ENCODE data around the gene LPCAT1.

The LPCAT1 gene

DNA sequence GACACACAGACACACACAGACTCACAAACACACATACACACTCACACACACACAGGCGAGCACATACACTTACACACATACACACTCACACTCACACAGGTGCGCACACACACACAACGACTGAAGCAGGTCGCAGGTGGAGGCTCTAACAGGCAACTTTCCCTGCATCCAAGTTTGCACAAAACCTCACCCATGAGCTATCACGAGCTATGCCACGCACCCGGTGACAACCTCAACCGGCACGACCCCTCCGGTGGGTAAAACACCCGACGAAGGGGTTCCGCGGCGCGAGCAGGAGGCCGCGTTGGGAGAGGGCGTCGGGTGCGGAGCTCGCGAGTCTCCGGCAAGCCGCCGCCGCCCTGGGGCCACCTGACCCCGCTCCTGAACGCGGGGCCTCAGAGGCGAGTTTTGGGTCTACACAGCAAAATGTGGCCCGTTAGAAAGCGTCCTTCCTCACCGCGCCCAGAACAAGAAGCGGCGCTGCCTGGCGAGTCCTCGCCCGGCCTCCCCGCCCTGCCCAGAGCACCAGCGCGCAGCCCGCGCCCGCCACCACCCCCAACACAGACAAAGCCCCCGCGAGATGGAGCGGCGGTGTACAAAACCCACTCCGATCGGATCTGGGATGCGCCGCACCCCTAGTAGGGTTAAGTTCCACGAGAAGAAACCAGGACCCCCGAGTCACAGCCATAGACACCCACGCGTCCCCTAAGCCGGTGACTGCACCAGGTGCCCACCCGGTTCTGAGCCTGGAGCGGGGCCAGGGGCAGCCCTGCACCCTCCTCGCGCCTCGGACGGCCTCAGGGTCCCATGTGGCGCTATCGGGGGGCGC, 79.2 kb downstream of the LPCAT1 start:
- no peak for DNase-seq (ENCODE audit: low read depth in 2 of 2)

DNA sequence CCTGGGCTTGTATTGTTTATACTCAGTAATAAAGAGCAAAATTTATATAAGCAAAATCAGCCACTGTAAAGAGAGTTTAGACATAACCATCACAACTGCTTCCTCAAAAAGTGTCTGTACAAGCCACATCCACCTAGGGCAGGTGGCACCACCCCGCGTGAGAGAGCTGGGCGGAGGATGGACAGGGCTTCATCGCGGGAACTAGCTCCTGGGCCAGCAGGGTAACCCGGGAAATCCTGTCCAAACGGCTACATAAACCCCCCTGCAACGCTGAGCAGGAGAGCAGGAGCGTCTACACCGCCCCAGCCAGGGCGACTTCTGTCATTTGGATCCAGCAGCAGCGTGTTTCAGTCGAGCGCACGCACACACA, 79.8 kb downstream of the LPCAT1 start:
- DNase-seq (ENCODE audit: low read depth in 2 of 2): no peak

DNA sequence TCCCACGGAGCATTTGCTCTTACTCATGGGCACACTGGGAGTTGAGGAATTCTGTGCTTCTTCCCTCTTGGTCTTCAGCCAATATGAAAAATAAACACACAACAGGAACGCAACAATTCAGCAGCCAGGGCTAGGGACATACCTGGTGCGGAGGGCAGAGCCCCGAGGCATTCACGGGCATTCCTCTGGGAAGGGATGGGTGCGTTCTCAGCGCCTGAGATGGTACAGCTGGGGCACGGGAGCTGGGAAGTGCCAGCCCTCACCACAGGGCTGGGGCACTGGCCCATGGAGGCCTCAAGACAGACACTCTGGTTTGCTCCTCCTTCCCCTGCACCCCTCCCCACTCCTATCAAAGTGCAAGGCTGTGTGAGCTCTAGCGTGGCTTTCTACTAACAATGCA, 80.6 kb downstream of the LPCAT1 start:
- no peak for DNase-seq (ENCODE audit: low read depth in 2 of 2)

DNA sequence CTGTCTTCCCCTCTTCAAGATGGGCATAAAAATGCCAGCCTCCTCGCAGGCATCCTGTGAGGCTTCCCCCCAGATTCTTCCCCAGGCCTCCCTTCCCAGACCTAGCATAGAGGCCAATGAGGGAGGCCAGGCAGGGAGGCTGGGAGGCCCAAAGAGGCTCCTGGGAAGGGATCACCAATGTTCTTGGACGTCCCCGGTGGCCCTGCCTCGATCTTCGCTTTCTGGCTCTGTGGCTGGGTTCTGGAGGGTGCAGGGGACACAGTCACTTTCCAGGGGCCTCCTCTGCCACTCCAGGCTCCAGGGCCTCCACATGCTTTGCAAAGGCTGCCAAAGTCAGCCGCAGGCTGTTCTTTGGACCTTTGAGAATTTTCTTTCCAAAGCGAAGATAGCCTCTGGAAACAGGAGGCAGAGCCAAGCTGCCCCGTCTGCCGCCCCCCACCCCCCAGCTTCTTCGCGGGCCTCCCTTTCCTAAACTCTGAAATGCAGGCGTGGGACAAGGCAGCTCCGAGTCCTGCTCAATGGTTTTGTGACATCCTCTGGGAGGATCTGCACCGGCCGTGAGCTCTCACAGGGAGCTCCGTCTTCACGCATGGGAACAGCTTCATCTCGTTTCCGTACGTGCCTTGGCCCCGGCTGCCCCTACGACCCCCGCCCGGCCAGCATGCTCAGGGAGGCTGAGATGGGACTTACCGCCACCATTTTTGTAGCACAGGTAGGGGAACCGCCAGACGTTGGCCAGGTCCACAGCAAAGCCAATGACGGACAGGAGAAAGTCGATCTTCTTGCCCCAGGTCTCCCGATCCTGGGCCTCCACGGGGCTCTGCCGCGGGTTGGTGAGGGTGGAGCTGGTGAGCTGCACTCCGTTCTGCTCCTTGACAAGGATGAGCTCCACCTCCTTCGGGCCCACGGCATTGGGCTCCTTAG, 81.3 kb downstream of the LPCAT1 start:
- no peak for DNase-seq (ENCODE audit: low read depth in 2 of 2)

DNA sequence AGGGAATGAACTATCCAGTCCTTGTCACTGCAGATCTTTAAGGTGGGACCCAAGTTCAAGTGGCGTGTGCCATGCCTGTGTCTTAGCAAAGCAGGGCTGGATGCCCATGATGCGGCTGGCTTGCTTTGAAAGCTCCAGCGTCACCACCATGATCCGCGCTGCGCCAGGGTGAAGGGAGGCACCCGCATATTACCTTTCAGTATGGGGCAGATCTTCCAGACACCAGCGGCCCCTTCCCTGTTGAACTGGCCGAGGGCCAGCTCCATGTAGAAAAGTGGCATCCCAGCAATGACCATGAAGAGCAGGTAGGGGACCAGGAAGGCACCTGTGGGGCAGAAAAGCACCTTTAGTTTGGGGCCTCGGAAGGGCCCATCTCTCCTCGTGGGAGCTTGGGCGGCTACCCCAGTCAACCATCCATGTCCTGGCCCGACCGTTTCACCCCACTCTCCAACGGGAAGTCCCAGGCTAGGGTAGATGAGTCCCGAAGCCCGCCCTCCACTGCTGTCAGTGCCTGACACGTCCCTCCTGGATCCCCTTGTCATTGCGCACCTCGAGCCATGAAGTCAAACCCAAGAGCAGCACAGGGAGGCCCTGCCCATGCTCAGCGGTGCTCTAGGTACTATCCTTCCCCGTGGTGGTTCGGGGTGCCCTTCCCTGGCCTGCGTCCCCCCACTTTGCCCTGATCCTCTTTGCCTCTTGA, 82.4 kb downstream of the LPCAT1 start:
- DNase-seq (ENCODE audit: low read depth in 2 of 2): no peak

DNA sequence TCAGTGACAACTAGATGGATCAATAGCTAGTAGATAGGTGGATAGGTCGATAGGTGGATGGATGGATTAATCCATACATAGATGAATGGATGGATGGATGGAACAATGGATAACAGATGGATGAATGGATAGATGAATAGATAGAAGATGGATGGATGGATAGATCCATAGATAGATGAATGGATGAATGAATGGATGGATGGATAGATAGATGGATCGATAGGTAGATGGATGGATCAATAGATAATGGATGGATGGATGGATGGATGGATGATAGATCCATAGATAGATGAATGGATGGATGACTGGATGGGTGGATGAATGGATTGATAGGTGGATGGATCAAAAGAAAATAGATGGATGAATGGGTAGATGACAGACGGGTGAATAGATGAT, 83.7 kb downstream of the LPCAT1 start:
- no peak for DNase-seq (ENCODE audit: low read depth in 2 of 2)

DNA sequence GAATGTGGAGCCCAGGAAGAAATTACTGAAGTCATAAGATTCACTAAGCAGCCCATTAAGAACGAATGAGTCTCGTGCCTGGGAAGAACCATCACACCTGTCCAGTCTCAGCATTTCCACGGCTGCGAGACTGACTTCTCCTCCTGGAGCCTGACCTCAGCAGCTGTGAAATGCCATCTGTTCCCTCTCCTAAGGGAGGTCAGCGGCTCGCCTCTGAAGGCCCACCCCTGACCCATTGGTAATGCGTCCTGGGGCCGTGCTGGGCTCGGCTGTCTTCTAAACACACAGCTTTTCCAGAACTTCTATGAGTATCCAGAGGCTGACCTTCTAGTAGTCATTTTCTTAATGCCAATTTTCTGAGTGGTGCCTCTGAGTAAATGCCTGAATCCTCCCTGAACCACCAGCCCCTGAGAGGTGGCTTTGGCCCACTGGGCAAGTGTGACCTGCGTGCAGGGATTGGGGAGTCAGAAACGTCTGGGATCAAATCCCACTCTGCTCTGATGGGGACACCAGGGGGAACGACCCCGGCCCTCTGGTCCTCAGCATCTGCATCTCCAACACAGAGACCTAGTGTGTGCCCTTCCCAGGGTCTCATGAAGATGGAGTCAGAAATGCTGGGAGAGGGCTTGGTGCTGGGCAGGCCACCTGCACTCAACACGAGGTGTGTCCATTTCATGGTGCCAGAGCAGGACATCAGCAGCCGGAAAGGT, 84.2 kb downstream of the LPCAT1 start:
- DNase-seq (ENCODE audit: low read depth in 2 of 2): no peak

DNA sequence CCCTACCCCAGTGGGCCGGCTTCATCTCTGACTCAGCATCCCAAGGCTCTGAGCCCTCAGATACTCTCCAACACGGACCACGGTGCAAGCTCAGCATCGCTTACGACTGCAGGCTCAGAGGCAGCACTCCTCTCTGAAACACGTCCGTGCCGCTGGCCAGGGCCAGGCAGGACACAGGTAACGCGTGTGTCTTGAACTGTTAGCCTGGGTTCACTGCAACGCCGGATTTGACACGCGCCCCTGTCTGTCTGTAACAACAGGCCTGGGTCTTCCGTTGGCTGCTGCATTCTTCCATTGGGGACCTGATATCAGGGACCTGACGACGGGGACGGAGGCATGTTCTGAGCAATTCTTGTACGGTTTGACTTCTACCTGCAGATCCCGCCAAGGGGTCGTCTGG, 84.9 kb downstream of the LPCAT1 start:
- no peak for DNase-seq (ENCODE audit: low read depth in 2 of 2)

DNA sequence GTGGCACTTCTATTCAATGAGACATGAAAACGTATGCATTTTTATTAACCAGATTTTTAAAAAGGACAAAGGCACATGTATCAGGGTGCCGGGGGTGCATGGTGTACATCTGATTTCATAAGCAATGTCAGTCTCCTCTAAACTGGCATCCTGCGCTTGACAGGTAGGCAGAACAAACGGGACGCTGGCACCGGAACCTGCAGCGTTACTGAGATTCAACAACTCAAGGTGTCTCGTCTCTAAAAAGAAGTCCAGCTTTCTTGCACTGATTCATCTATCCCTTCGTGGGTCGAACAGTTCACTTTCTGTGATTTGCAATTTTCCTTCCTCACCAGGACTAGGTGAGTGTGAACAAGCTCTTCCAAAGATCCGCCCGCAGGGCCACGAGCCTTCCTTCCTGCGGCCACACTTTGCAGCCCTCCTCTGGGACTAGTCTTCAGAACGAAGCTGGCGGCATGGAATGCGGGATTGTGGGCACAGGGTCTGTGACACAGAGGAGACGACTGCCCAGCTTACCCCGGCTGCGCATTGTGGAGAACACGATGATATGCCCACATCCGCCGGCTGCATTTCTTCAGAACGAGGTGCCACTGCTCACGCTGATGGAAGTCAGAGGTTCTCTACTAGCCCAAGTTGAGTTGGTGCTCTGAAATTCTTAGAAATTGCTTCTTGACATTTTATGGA, 85.7 kb downstream of the LPCAT1 start:
- no peak for DNase-seq (ENCODE audit: low read depth in 2 of 2)

DNA sequence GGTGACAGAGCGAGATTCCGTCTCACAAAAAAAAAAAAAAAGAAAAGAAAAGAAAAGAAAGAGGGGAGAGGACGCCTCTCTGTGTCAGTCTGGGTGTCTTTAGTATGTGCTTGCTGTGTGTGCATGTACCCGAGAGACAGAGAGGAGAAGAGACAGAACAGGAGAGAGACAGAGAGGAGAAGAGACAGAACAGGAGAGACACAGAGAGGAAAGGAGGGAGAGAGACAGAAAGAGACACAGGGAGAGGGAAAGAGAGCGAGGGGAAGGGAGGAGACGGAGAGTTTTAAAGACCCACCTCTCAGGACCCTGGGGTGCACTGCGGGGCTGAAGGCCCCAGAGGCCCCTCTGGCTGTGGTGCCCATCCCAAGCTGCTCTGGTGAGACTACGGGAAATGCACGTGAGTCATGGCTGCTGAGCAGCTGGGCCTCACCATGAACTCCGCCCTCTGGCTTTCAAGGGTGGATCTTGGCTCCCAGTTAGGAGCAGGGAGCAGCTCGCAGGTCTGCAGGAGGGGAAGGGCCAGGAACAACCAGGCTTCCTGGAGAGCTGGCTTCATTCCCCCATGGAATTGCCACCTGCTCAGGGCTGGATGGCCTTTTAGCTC, 86.4 kb downstream of the LPCAT1 start:
- no peak for DNase-seq (ENCODE audit: low read depth in 2 of 2)

DNA sequence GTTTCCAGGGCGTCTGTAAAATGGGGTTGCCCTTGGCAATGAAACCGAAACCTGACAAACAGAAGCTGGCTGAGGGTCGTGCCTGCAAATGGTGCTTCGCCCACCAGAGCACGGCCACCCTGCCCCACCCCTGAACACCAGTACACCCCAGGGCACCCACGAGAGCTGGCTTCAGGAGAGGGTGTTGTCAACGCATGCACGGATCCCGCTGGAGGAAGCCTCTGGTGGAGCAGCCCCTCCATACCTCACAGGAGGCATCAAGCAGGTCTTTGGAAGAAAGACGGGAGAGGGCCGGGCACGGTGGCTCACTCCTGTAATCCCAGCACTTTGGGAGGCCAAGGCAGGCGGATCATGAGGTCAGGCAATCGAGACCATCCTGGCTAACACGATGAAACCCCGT, 87.1 kb downstream of the LPCAT1 start:
- no peak for DNase-seq (ENCODE audit: low read depth in 2 of 2)

DNA sequence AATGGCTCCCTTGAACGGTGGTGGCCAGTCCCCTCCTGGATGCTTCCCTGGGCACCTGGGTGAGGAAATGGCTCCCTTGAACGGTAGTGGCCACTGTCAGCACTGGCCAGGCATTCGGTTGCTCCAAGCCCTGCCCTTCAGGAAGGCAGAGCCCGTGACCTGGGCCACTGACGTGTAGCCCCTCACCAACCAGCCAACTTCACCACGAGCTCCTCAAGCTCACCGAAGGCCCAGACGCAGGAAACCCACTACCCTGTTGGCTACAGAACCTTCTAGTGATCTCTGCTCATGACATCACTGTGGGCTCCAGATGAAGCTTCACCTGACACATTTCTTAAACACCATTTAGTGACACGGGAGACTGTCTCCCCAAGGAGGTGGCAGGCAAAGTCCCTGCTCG, 87.7 kb downstream of the LPCAT1 start:
- no peak for DNase-seq (ENCODE audit: low read depth in 2 of 2)

DNA sequence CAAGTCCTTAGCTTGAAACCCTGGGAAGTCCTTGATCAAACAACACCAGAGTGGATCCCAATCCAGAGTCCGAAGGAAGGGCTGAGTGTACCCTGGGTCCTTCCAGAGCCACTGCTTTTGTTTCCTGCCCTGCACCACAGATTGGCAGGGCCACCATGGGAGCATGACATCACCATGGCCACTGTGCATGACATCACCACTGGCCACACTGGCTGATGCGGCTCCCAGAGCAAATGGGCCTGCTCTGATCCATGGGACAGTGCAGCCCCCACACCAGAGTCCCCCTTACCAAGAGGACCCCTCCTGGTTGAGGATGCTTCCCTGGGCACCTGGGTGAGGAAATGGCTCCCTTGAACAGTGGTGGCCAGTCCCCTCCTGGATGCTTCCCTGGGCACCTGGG, 88.4 kb downstream of the LPCAT1 start:
- no peak for DNase-seq (ENCODE audit: low read depth in 2 of 2)

DNA sequence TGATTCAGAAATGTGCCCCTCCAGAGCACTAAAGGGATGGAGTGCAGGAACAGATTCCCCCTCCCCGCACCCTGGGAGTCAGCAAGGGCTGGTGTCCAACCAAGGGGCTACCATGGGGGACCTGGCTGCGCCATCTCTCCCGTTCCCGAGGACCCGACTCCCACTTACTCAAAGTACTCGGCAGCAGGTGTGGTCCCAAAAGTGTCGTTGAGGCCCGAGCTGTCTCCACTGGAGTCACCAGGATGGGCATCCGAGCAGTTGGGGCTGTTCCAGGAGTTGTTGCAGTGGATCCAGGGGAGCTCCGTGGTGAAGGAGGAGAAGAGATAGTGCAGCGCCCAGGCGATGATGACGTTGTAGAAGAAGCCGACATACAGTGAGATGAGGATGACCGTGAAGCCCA, 91.5 kb downstream of the LPCAT1 start:
- DNase-seq (ENCODE audit: low read depth in 2 of 2): no peak

DNA sequence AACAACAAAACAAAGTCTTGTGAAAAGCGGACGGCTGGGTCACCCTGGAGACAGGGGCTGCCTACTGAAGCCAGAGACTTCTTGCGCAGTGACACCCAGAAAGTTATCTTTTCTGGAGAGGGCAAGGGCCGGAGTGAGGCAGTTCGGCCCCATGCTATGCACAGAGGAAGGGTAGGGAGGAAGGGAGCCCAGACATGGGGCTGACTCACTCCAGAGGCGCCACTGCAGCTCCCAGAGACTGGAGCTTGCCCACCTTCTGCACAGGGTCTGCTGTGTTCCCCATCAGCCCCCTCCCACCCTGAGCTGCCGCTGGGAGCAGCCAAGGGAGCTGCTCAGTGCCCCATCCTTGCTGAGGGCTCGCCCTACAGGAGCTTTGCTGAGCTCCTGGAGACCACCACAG, 91.9 kb downstream of the LPCAT1 start:
- no peak for DNase-seq (ENCODE audit: low read depth in 2 of 2)

DNA sequence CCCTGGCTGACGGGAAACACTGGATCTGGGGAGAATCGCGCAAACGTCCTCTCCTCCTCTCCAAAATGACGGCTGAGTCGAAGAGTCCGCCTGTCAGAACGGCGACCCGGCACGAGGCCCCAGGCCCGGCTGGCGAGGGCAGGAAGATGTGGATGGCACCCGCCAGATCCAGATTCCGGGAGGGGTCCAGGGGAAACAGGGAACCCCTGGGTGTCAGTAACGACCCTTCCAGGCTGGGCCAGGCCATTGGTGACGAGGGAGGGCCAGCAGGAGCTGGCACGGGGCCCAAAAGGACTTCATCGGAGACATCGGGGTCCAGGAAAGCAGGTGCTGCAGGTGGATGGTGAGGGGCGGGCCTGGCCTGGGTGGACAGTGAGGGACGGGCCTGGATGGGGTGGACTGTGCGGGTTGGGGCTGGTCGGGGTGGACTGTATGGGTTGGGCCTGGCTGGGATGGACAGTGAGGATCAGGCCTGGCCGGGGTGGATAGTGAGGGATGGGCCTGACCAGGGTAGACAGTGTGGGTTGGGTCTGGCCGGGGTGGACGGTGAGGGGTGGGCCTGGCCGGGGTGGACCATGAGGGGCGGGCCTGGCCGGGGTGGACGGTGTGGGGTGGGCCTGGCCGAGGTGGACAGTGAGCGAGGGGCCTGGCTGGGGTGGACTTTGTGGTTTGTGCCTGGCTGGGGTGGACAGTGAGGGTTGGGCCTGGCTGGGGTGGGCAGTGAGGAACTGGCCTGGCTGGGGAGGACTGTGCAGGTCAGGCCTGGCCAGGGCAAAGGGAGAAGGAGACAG, 92.5 kb downstream of the LPCAT1 start:
- DNase-seq (ENCODE audit: low read depth in 2 of 2): no peak

DNA sequence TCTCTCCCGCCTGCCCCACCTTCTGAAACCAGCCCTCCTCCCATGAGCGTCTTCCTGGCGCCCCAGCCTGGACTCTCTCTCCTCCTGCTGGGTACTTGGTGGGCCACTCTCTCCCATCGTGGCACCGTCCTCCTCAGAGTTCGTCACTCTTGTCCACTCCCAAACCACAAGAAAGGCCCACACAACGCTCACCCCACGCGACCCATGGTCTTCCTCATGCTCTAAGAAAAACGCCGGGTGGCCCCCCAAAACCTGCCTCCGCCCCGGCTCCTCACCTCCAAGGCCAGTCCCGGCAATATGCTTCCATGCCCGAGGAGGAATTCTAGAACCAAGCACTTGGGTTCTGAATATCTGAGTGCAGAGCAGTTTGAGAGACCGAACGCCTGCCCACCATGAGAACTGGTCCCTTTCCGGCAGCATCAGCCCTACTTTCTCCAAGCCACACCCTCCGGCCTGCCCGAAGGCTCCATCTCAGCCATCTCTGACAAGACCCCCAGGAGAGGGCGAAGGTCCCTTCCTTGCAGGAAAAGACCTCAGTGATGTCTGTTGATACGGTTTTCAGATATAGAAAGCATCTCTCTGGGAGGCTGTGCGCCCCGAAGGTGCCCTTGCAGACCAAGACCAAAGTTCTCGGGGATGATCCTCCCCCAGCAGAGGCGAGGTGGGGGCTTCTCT, 93.5 kb downstream of the LPCAT1 start:
- DNase-seq (ENCODE audit: low read depth in 2 of 2): no peak

DNA sequence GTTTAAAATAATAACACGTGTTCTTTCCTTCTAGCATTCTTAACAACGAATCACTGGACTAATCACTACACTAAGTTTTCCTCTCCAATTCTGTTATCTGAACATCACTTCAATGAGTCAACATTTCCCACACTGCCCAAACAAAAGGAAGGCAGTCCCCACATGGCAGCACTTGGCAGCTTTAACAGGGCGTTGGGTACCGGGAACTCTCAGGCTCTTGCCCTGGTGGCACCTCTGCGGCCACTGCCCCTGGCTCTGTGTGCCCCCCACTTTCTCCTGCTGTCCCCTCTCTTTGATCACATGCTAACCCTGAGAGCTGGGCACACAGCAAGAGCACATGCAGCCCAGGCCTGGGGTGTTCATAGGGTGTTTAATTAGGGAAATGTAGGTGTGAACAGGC, 94.3 kb downstream of the LPCAT1 start:
- no peak for DNase-seq (ENCODE audit: low read depth in 2 of 2)

DNA sequence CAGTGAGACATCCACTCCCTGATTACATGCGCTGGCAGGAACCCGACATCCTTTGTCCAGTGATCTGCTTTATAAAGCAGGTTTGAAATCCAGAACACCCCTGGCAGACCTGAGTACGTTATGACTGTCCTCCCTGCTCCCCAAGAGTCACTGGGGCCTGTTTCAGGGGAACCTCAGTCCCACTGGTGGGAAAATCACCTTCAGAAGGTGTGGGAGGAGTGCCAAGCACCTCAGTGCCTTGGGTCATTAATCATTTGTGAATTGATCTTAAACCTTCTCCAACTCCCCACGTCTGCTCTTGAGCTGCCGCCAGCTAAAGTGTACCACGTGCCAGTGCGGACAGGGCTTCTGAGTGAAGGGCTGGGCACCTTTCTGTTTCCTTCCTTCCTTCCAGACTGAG, 94.7 kb downstream of the LPCAT1 start:
- DNase-seq (ENCODE audit: low read depth in 2 of 2): no peak

Data from activated CD4-positive, alpha-beta T cell treated with anti-CD3 and anti-CD28 coated beads for 24 hours (primary cell).